Esophagus (tissue), 2 donors: ENCODE data around the gene PAQR6. TPM values are rescaled to one million over a fixed set of nuclear protein-coding genes. Genes with fewer than 3 reads are reported as not detected.
A peak's percentile ranks its signal among the peaks of the same experiment; 100 is the strongest.

ENCODE experiments used
- H3K27ac ChIP-seq, 2 donors: one replicate each; pipeline ENCODE4 v1.5.1; 2013; ENCODE audit warnings: low read depth in 2 of 2, mild to moderate bottlenecking in 2 of 2, inconsistent platforms in 1 of 2, low read length in 1 of 2, moderate library complexity in 1 of 2
- H3K27me3 ChIP-seq, 2 donors: one replicate each; pipeline ENCODE4 v1.6.1; 2013; ENCODE audit warnings: low read length in 2 of 2, control low read depth in 1 of 2, mild to moderate bottlenecking in 1 of 2; ENCODE audit not compliant: insufficient read depth in 2 of 2, control insufficient read depth in 1 of 2
- H3K36me3 ChIP-seq, 2 donors: one replicate each; pipeline ENCODE4 v1.6.1; 2013; ENCODE audit warnings: low read length in 1 of 2; ENCODE audit not compliant: control insufficient read depth in 2 of 2, insufficient read depth in 2 of 2
- H3K4me1 ChIP-seq, 2 donors: one replicate each; pipeline ENCODE4 v1.6.1; 2013; ENCODE audit warnings: low read length in 1 of 2; ENCODE audit not compliant: control insufficient read depth in 2 of 2, insufficient read depth in 2 of 2
- H3K4me3 ChIP-seq, 2 donors: one replicate each; pipeline ENCODE4 v1.5.1; 2013; ENCODE audit warnings: low read length in 2 of 2, mild to moderate bottlenecking in 2 of 2, low read depth in 1 of 2, moderate library complexity in 1 of 2
- H3K9me3 ChIP-seq, 2 donors: one replicate each; pipeline ENCODE4 v1.6.1; 2013; ENCODE audit warnings: mild to moderate bottlenecking in 2 of 2, low read depth in 1 of 2, low read length in 1 of 2, moderate library complexity in 1 of 2; ENCODE audit not compliant: control insufficient read depth in 2 of 2, insufficient read depth in 1 of 2
- WGBS, 2 donors: extraction: QIAGEN DNeasy Blood & Tissue Kit; methylation state at CpG; one replicate each; pipeline ENCODE4 v1.1.7; 2013; 5-methylcytosine and 5-hydroxymethylcytosine counted together
- polyA plus RNA-seq, 2 donors: library from polyadenylated mRNA; stranded (reverse); fragments of 200-250 nt; gene quantifications; one replicate each; pipeline ENCODE4 v1.2.3, GENCODE V29; 2013
- donor health status: healthy with polysubstance abuse.
- donor health status: Bipolar disorder and iron deficiency.

PAQR6 gene
- polyA plus RNA-seq, 2 donors = 3.1 to 7.7 TPM

DNA sequence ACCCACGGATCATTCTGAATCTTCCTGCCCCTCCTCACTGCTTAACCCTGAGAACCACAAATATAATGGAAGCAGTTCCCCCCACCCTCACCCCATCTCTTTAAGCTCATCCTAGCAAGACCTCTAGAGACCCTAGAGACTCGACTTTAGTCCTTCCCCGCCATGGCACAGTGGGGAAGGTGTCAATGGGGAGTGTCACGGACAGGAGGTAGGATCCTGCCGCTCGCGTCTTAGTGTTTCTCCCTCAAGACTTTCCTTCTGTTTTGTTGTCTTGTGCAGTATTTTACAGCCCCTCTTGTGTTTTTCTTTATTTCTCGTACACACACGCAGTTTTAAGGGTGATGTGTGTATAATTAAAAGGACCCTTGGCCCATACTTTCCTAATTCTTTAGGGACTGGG lies 35.7 kb downstream of the PAQR6 start:
- no peaks in the 10 kb centered on the region for H3K9me3 ChIP-seq
- H3K36me3 ChIP-seq = peaks cover 3 to 17% of the 10 kb centered on the region in 2 donors
- H3K4me3 ChIP-seq = peak overlapping the region in 1 of 2 donors; percentile 68
- 82 to 83% methylated on average over 9 of the region's 9 CpGs for WGBS, 2 donors
- peaks cover 0 to 4% of the 10 kb centered on the region in 2 donors for H3K4me1 ChIP-seq
- H3K27ac ChIP-seq = peak overlapping the region; percentile 26 to 99
- H3K27me3 ChIP-seq = no peaks in the 10 kb centered on the region

DNA sequence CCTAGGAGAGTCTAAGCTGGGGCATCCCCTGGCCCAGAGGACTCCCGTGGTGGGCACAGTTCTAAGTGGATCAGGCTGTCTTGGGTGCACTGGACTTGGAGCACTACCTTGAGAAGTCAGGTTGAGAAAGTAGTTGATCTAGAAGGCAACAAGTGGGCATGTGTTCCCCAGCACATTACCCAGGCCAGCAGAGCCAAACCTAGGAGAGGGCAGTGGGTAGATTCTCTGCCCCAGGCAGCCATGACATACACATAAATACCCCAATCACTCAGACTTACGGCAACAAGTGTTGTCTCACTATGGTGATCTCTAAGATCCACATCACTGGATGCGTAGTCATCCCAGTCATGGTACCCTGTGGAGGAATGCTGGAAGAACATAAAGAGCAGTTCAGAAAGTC lies 36.6 kb downstream of the PAQR6 start:
- Histone ChIP-seq H3K4me3 (no peak overlapping the region), H3K9me3 (no peaks in the 10 kb centered on the region), H3K27me3 (no peaks in the 10 kb centered on the region), H3K36me3 (peaks cover 3 to 17% of the 10 kb centered on the region in 2 donors), H3K4me1 (peaks cover 0 to 4% of the 10 kb centered on the region in 2 donors), H3K27ac (no peak overlapping the region)
- WGBS, 2 donors = 94 to 97% methylated on average over 3 of the region's 3 CpGs

DNA sequence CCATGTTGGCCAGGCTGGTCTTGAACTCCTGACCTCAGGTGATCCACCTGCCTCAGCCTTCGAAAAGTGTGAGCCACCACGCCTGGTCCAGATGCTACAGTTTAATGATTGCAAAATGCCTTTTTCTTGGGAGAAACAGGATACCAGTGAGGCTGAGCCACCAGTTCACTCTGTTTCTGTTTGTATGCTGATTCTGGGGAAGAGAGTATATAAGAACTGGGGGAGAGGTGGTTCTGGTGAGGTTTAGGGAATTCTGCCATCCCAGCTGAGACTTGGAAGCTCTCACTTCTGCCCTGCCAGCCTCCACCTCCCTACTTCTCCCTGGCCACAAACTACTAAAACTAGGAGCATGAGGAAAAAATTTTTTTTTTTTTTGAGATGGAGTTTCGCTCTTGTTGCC lies 43.2 kb downstream of the PAQR6 start:
- peaks cover 6 to 25% of the 10 kb centered on the region in 2 donors for H3K36me3 ChIP-seq
- WGBS, 2 donors = 90 to 95% methylated on average over 3 of the region's 3 CpGs
- H3K27me3 ChIP-seq = no peaks in the 10 kb centered on the region
- no peaks in the 10 kb centered on the region for H3K9me3 ChIP-seq
- no peaks in the 10 kb centered on the region for H3K4me1 ChIP-seq
- no peak overlapping the region for H3K27ac ChIP-seq
- no peak overlapping the region for H3K4me3 ChIP-seq

- no peak overlapping the region for H3K27ac ChIP-seq
- H3K4me1 ChIP-seq = no peaks in the 10 kb centered on the region
- H3K36me3 ChIP-seq = peaks cover 3 to 30% of the 10 kb centered on the region in 2 donors
- no peak overlapping the region for H3K4me3 ChIP-seq
- no peaks in the 10 kb centered on the region for H3K9me3 ChIP-seq
- no peaks in the 10 kb centered on the region for H3K27me3 ChIP-seq
Observed at GRCh38 chr1:156203331-156203730, 44.5 kb downstream of the PAQR6 start.

GRCh38 chr1:156200044-156200443 lies 47.8 kb downstream of the PAQR6 start:
- no peak overlapping the region for H3K27ac ChIP-seq
- no peaks in the 10 kb centered on the region for H3K4me1 ChIP-seq
- H3K4me3 ChIP-seq = no peak overlapping the region
- H3K36me3 ChIP-seq = peaks cover 0 to 29% of the 10 kb centered on the region in 2 donors
- H3K9me3 ChIP-seq = no peaks in the 10 kb centered on the region
- no peaks in the 10 kb centered on the region for H3K27me3 ChIP-seq
- WGBS, 2 donors = 91 to 94% methylated on average over 8 of the region's 8 CpGs

GRCh38 chr1:156198831-156199349 lies 49.0 kb downstream of the PAQR6 start:
- H3K9me3 ChIP-seq = no peaks in the 10 kb centered on the region
- no peaks in the 10 kb centered on the region for H3K27me3 ChIP-seq
- no peak overlapping the region for H3K27ac ChIP-seq
- WGBS, 2 donors = 68 to 74% methylated on average over 5 of the region's 5 CpGs
- H3K4me3 ChIP-seq = no peak overlapping the region
- H3K4me1 ChIP-seq = peaks cover 0 to 3% of the 10 kb centered on the region in 2 donors
- H3K36me3 ChIP-seq = peaks cover 0 to 29% of the 10 kb centered on the region in 2 donors

DNA sequence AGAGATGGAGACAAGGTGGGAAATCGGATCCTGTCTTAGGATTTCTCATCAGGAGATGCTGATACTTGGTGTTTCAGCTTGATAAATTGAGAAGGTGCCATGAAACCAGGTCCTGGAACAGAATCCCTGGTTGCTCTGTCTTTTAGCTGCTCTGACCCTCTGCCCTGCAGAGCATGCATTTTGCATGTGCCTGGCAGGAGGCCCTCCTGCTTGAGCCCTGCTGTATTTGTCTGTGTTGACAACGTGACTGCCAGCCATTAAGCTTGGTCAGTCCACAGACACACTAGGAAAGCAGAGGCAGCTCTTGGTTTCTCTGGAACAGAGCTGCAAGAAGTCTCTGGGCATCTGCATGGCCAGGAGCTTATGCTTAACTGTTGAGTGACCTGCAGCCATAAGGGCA lies 51.4 kb downstream of the PAQR6 start:
- 70 to 78% methylated on average over 2 of the region's 2 CpGs for WGBS, 2 donors

GRCh38 chr1:156195853-156196252 lies 52.0 kb downstream of the PAQR6 start:
- Histone ChIP-seq H3K27me3 (no peaks in the 10 kb centered on the region), H3K4me1 (peaks cover 0 to 3% of the 10 kb centered on the region in 2 donors), H3K4me3 (no peak overlapping the region), H3K36me3 (peaks cover 0 to 20% of the 10 kb centered on the region in 2 donors), H3K27ac (no peak overlapping the region), H3K9me3 (no peaks in the 10 kb centered on the region)
- WGBS, 2 donors = 67 to 74% methylated on average over 4 of the region's 4 CpGs

More for the DNA sequence above, 51.4 kb downstream of the PAQR6 start:
- Histone ChIP-seq H3K27ac (no peak overlapping the region), H3K36me3 (peaks cover 0 to 23% of the 10 kb centered on the region in 2 donors), H3K27me3 (no peaks in the 10 kb centered on the region), H3K4me3 (no peak overlapping the region), H3K9me3 (no peaks in the 10 kb centered on the region), H3K4me1 (peaks cover 0 to 3% of the 10 kb centered on the region in 2 donors)

DNA sequence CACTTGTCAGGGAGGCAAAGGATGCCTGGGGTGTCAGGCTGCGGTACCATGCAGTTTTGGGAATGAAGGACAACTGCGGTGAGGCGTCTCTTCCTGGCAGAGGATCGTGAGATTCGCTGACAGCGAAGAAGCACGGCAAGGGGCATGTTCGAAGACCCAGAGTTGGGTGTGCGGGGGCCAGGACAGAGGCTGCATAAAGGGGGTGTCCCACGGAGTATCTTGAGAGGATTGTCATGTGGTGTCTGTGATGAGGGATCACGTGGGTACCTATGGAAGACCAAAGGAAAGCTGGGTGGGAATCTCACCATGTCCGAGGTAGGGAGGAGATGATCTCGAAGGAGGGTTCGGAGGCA lies 53.6 kb downstream of the PAQR6 start:
- Histone ChIP-seq H3K27me3 (no peaks in the 10 kb centered on the region), H3K4me1 (peaks cover 0 to 3% of the 10 kb centered on the region in 2 donors), H3K36me3 (peaks cover 0 to 10% of the 10 kb centered on the region in 2 donors), H3K4me3 (peak overlapping the region; percentile 66 to 93), H3K9me3 (no peaks in the 10 kb centered on the region), H3K27ac (peak overlapping the region; percentile 50 to 74)
- whole genome bisulfite sequencing, 2 donors = 11 to 14% methylated on average over 14 of the region's 14 CpGs

GRCh38 chr1:156193488-156194299 lies 54.2 kb downstream of the PAQR6 start, which contains the start of gene SLC25A44:
SLC25A44 (plus strand) TSS chr1:156194104; CDS start chr1:156199848, 5,744 bp downstream.
- H3K9me3 ChIP-seq = no peaks in the 10 kb centered on the region
- H3K36me3 ChIP-seq = peaks cover 0 to 6% of the 10 kb centered on the region in 2 donors
- H3K27ac ChIP-seq = peak within 1 kb of the TSS; percentile 77 to 90
- peaks cover 0 to 3% of the 10 kb centered on the region in 2 donors for H3K4me1 ChIP-seq
- WGBS, 2 donors = 2 to 3% methylated on average over 59 of the region's 59 CpGs
- H3K4me3 ChIP-seq = peak within 1 kb of the TSS; percentile 66 to 93
- H3K27me3 ChIP-seq = no peaks in the 10 kb centered on the region
